Glutamatergic neuron (in vitro differentiated cells): ENCODE results near the gene CCNL2. TPM values are rescaled to one million over a fixed set of nuclear protein-coding genes. Genes with fewer than 3 reads are reported as not detected.

Source experiments
- DNase-seq: peaks from one replicate; pipeline ENCODE4 v3.0.0; 2022
- H3K27ac Mint-ChIP-seq: one replicate; pipeline ENCODE4 v1.8.0; 2020; ENCODE audit warnings: mild to moderate bottlenecking, mixed read lengths, inconsistent platforms; ENCODE audit not compliant: unreplicated experiment
- H3K27me3 Mint-ChIP-seq: one replicate; pipeline ENCODE4 v1.8.0; 2020; ENCODE audit warnings: mild to moderate bottlenecking, moderate library complexity, mixed read lengths, inconsistent platforms; ENCODE audit not compliant: unreplicated experiment
- H3K36me3 Mint-ChIP-seq: one replicate; pipeline ENCODE4 v1.8.0; 2020; ENCODE audit warnings: mild to moderate bottlenecking, mixed read lengths, inconsistent platforms; ENCODE audit not compliant: unreplicated experiment
- H3K4me1 Mint-ChIP-seq: one replicate; pipeline ENCODE4 v1.8.0; 2020; ENCODE audit warnings: mild to moderate bottlenecking, low read depth, mixed read lengths, inconsistent platforms; ENCODE audit not compliant: unreplicated experiment
- H3K4me3 Mint-ChIP-seq: one replicate; pipeline ENCODE4 v1.8.0; 2020; ENCODE audit warnings: mild to moderate bottlenecking, mixed read lengths, inconsistent platforms; ENCODE audit not compliant: unreplicated experiment
- H3K9me3 Mint-ChIP-seq: one replicate; pipeline ENCODE4 v1.8.0; 2020; ENCODE audit warnings: mild to moderate bottlenecking, moderate library complexity, mixed read lengths, inconsistent platforms; ENCODE audit not compliant: unreplicated experiment
- total RNA-seq: library from RNA; stranded (reverse); fragmentation: NEBNext Ultra II Directional; extraction: Animal tissue kit (Norgen Biotek cat#: 25700); gene quantifications from one replicate; pipeline ENCODE4 v1.2.1, GENCODE V29; 2021; ENCODE audit not compliant: unreplicated experiment
- TF ChIP-seq, protein P1 (sequence below): fragments of 200-600 bp; sonication (generic); IDR thresholded peaks from one replicate; pipeline ENCODE4 v1.5.0; 2021; ENCODE audit not compliant: partially characterized antibody, unreplicated experiment

The CCNL2 gene
- total RNA-seq, 1 donor from 2014 or later: 394 TPM

DNA sequence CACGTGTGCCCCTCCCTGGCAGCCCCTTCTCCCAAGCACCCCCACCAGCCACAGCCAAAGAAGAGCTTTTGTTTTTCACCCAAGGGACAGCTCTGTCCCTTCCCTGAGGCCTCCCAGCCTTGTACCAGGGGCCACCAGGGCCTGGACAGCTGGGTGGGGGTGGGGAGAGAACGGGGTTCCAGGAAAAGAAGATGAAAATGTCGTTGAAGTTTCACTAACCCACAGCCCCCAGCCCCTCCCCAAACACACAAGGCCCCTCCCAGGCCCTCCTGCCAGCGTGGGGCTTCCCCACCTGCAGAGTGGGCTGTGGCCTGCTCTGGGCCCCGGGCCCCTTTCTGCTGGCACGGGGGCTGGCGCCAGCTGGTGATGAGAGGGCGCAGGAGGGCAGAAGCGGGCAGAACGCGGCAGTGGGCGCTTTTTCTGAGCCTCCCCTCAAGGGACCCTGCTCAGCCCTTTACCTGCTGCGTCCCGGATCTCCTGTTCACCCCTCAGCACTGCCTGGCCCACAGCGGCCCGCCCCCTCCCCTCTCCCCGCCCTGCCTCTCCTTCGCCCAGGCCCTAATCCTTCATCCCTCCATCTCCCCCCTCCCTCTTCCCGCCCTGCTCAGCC is 27.5 kb upstream of the CCNL2 start:
- peak; percentile 20 for DNase-seq
- Mint-ChIP-seq H3K36me3 (no peaks in the 10 kb centered on the region), H3K27me3 (peaks cover 10% of the 10 kb centered on the region), H3K27ac (peak overlapping the region; percentile 28), H3K9me3 (peaks cover 19% of the 10 kb centered on the region), H3K4me1 (peaks cover 14% of the 10 kb centered on the region), H3K4me3 (peak overlapping the region; percentile 30)
- TF ChIP-seq, protein P1, sequence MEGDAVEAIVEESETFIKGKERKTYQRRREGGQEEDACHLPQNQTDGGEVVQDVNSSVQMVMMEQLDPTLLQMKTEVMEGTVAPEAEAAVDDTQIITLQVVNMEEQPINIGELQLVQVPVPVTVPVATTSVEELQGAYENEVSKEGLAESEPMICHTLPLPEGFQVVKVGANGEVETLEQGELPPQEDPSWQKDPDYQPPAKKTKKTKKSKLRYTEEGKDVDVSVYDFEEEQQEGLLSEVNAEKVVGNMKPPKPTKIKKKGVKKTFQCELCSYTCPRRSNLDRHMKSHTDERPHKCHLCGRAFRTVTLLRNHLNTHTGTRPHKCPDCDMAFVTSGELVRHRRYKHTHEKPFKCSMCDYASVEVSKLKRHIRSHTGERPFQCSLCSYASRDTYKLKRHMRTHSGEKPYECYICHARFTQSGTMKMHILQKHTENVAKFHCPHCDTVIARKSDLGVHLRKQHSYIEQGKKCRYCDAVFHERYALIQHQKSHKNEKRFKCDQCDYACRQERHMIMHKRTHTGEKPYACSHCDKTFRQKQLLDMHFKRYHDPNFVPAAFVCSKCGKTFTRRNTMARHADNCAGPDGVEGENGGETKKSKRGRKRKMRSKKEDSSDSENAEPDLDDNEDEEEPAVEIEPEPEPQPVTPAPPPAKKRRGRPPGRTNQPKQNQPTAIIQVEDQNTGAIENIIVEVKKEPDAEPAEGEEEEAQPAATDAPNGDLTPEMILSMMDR: no peak

DNA sequence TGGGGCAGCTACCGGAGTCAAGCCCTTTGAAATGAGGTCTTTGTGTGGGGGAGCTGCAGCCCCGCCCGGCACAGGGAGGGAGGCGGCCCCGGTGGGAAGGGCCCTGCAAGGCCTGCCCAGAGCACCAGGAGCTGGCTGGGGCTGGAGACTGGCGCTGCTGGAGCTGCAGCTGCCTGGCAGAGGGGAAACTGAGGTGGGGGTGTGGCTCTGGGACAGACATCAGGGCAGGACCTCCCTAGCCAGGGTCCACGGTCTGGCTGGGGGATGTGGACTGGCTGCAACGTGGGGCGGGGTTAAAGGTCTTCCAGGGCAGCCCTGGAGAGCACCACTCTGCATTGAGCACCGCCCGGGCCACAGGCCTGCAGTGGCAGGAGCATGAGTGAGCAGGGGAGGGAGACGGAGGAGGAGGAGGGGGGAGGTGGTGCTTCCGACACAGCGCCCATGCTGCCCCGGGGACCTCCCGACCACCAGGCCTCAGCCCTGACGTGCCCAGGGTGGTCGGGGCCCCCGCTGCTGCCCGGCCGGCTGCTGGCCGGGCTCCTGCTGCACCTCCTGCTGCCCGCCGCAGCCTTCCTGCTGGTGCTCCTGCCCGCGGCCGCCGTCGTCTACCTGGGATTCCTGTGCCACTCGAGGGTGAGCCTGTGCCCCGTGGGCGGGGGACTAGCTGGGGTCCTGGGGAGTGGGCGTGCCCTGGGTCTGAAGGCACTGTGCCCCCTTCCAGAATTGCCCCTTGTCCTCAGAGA is 26.8 kb upstream of the CCNL2 start:
- Mint-ChIP-seq H3K27ac (peak overlapping the region; percentile 28), H3K9me3 (peaks cover 19% of the 10 kb centered on the region), H3K4me3 (peak overlapping the region; percentile 30), H3K4me1 (peaks cover 14% of the 10 kb centered on the region), H3K27me3 (peaks cover 10% of the 10 kb centered on the region), H3K36me3 (no peaks in the 10 kb centered on the region)
- TF ChIP-seq, protein P1: no peak
- peak; percentile 49 for DNase-seq

DNA sequence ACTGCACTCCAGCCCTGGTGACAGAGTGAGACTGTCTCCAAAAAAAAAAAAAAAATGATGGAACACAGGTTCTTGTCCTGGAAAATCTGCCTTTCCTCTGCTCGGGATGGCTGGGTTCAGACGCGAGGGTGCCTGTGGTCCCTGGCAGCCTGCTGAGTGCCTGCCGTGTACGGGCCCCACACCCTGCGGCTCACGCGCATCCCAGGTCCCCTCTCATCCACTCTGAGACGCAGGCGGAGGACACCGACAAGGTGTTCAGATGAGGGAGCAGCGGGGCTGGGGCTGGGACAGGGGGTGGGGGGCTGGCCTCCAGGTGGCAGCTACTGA is 26.3 kb upstream of the CCNL2 start:
- peaks cover 10% of the 10 kb centered on the region for H3K27me3 Mint-ChIP-seq
- DNase-seq: no peak
- no peak overlapping the region for H3K27ac Mint-ChIP-seq
- H3K4me1 Mint-ChIP-seq: peaks cover 14% of the 10 kb centered on the region
- H3K9me3 Mint-ChIP-seq: peaks cover 17% of the 10 kb centered on the region
- no peak overlapping the region for H3K4me3 Mint-ChIP-seq
- no peaks in the 10 kb centered on the region for H3K36me3 Mint-ChIP-seq
- TF ChIP-seq, protein P1: no peak

DNA sequence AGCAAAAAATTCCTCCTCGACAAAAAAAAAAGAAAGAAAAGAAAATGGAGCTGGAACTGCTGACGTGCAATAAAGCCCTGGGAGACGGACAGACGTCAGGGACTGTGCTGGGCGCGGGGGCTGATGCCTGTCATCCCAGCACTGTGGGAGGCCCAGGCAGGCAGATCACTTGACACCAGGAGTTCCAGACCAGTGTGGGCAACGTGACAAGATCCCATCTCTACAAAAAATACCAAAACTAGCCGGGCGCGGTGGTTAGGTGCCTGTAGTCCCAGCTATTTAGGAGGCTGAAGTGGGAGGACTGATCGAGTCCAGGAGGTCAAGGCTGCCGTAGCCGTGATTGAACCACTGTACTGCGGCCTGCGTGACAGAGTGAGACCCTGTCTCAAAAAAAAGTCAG is 25.6 kb upstream of the CCNL2 start:
- TF ChIP-seq, protein P1: no peak
- Mint-ChIP-seq H3K27me3 (peaks cover 6% of the 10 kb centered on the region), H3K36me3 (no peaks in the 10 kb centered on the region), H3K4me3 (peak overlapping the region; percentile 52), H3K9me3 (peaks cover 11% of the 10 kb centered on the region), H3K4me1 (peaks cover 10% of the 10 kb centered on the region), H3K27ac (peak overlapping the region; percentile 77)
- DNase-seq: no peak

DNA sequence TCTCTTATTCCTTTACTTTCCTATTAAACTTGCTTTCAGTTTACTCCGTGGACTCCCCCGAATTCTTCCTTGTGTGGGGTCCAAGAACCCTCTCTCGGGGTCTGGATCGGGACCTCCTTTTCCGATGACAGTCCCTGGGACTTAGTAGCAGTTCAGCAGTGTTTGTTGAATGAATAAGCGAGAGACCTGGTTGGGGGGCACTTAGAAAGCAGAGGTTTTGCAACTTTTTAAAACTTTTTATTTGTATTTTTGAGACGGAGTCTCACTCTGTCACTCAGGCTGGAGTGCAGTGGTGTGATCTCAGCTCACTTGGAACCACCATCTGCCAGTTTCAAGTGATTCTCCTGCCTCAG is 24.1 kb upstream of the CCNL2 start:
- H3K27ac Mint-ChIP-seq: no peak overlapping the region
- peaks cover 10% of the 10 kb centered on the region for H3K9me3 Mint-ChIP-seq
- TF ChIP-seq, protein P1: no peak
- H3K4me1 Mint-ChIP-seq: peaks cover 10% of the 10 kb centered on the region
- DNase-seq: no peak
- H3K36me3 Mint-ChIP-seq: no peaks in the 10 kb centered on the region
- H3K27me3 Mint-ChIP-seq: peaks cover 2% of the 10 kb centered on the region
- no peak overlapping the region for H3K4me3 Mint-ChIP-seq
